ENCODE data around the gene BMAL2.

- TF ChIP-seq POLR2AphosphoS5 (IDR thresholded peaks at IDR 0.05; ENCODE audit: low read depth, low read length): no peak
- no peak; the same call in 1 of the 2 replicates for TF ChIP-seq POLR2A (IDR thresholded peaks at IDR 0.05; ENCODE audit: low read depth, low read length)
Observed at GRCh38 chr12:27319848-27320247, 12.8 kb upstream of the BMAL2 start.

Data from GM12892 (cell line).